GM23338 (cell line): Measurements from ENCODE around the gene KCTD4.

Experiments used
- CREB1 ChIP-seq: fragments of 250-450 bp; sonication (Bioruptor Pico); IDR thresholded peaks from 2 replicates; pipeline ENCODE4 v1.5.0; 2020; ENCODE audit warnings: low read depth, mild to moderate bottlenecking, moderate library complexity
- CTCF ChIP-seq, 2 experiments: fragments of 200-600 bp in 1 of 2; sonication (generic) in 1 of 2; conservative IDR thresholded peaks; 2 replicates each; pipeline versions ENCODE4 v1.5.1 to v1.6.1; 2016 to 2017; ENCODE audit warnings: antibody characterized with exemption in 2 of 2, low read depth in 2 of 2, mild to moderate bottlenecking in 2 of 2, moderate library complexity in 1 of 2
- EZH2phosphoT487 ChIP-seq: fragments of 200-600 bp; sonication (generic); IDR thresholded peaks from one replicate; pipeline ENCODE4 v1.8.1; 2018; ENCODE audit warnings: antibody characterized with exemption; ENCODE audit not compliant: unreplicated experiment
- JUNB ChIP-seq: IDR thresholded peaks from one replicate; pipeline ENCODE4 v1.6.1; 2016; ENCODE audit warnings: antibody characterized with exemption; ENCODE audit not compliant: unreplicated experiment
- NANOG ChIP-seq: IDR thresholded peaks from 2 replicates; pipeline ENCODE4 v1.6.1; 2016; ENCODE audit warnings: antibody characterized with exemption, borderline replicate concordance
- POLR2AphosphoS5 ChIP-seq: IDR thresholded peaks from 2 replicates; pipeline ENCODE4 v1.6.1; 2016; ENCODE audit warnings: antibody characterized with exemption, low read depth
- REST ChIP-seq: IDR thresholded peaks from one replicate; pipeline ENCODE4 v1.6.1; 2018; ENCODE audit warnings: antibody characterized with exemption; ENCODE audit not compliant: unreplicated experiment

- TF ChIP-seq CTCF (conservative IDR thresholded peaks at IDR 0.05; ENCODE audit: low read depth in 2 of 2) = no peak
- no peak for TF ChIP-seq POLR2AphosphoS5
- TF ChIP-seq NANOG = no peak
- no peak for TF ChIP-seq JUNB
- TF ChIP-seq REST = no peak
- TF ChIP-seq CREB1 = no peak
- no peak for TF ChIP-seq EZH2phosphoT487
Measured at GRCh38 chr13:45209229-45209628, 8.4 kb upstream of the KCTD4 start.
